ENCODE measurements around the gene PIK3R2.

The PIK3R2 gene

GRCh38 chr19:18123819-18124218 lies 29.1 kb upstream of the PIK3R2 start:
- DNase-seq (ENCODE audit: low read depth in 2 of 2) = no peak

DNA sequence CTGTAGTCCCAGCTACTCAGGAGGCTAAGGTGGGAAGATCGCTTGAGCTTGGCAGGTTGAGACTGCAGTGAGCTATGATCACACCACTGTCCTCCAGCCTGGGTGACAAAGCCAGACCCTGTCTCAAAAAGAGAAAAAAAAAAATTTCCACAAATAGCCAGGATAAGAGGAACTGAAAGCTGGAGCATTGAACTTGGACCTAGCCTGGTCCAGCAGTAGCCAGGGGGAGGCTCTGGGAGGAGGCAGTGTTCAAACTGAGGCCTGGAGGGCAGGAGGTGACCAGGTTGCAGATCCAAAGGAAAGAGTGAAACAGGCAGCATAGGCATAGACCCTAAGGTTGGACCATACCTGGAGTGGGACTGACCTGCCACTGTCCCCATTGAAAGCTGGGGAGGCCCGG lies 26.9 kb upstream of the PIK3R2 start:
- DNase-seq (ENCODE audit: low read depth in 2 of 2) = no peak

GRCh38 chr19:18128044-18128443 lies 24.9 kb upstream of the PIK3R2 start:
- DNase-seq (ENCODE audit: low read depth in 2 of 2) = no peak

GRCh38 chr19:18128805-18129204 lies 24.2 kb upstream of the PIK3R2 start:
- no peak for DNase-seq (ENCODE audit: low read depth in 2 of 2)

- no peak for DNase-seq (ENCODE audit: low read depth in 2 of 2)
Measured at GRCh38 chr19:18130523-18131242, 22.3 kb upstream of the PIK3R2 start.

- DNase-seq (ENCODE audit: low read depth in 2 of 2) = no peak
Measured at GRCh38 chr19:18131841-18132596, 20.9 kb upstream of the PIK3R2 start.

- no peak for DNase-seq (ENCODE audit: low read depth in 2 of 2)
Measured at GRCh38 chr19:18135712-18136584, 17.0 kb upstream of the PIK3R2 start.

- DNase-seq (ENCODE audit: low read depth in 2 of 2) = no peak
Measured at GRCh38 chr19:18137242-18137641, 15.7 kb upstream of the PIK3R2 start.

DNA sequence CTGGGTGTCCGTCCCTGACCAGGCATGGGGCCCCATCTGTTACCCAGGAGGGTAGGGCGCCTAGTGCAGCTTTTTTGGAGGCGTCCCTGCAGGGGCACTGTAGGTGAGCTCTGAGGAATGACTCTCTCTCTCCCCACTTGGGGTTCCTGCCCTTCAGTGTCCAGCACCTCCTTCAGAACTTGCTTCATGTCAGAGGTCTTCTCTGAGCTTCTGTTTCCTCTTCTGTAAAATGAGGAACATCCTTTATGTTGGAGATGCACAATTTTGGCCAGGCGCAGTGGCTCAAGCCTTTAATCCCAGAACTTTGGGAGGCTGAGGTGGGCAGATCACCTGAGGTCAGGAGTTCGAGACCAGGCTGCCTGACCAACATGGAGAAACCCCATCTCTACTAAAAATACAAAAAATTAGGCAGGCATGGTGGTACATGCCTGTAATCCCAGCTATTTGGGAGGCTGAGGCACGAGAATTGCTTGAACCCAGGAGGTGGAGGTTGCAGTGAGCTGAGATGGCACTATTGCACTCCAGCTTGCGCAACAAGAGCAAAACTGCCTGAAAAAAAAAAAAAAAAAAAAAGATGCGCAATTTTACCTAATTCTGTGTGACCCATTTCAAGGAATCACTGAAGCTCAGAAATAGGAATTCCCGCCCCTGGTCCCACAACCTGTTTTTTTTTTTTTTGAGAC lies 15.2 kb upstream of the PIK3R2 start:
- DNase-seq (ENCODE audit: low read depth in 2 of 2) = no peak

DNA sequence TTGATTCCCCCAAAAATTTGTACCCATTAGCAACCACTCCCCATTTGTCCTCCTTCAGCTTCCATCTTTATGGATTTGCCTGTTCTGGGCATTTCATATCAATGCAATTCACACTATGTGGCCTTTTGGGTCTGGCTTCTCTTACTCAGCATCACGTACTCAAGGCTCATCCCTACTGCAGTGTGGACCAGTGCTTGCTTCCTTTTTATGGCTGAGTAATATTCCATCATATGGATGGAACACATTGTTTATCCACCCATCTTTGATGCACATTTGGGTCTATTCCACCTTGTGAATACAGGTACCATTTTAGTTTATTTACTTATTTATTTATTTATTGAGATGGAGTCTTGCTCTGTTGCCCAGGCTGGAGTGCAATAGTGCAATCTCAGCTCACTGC lies 12.5 kb upstream of the PIK3R2 start:
- no peak for DNase-seq (ENCODE audit: low read depth in 2 of 2)

GRCh38 chr19:18141031-18141430 lies 11.9 kb upstream of the PIK3R2 start:
- DNase-seq (ENCODE audit: low read depth in 2 of 2) = no peak

DNA sequence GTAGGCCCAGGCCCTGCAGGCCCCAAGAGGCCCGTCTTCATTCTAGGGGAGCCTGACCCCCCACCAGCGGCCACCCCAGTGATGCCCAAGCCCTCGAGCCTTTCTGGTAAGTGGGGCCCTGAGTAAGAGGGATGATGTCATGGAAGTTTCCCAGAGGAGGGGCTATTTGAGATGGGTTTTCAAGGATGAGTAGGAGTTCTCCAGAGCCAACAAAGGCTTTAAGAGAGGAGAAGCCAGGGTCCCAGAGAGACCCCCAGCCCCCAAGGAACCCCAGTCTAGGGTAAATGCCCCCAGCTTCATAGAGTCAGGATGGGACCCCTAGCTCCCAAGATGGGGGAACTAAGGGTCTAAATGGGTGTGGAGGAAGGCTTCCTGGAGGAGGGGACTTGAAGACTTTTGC lies 9.1 kb upstream of the PIK3R2 start:
- DNase-seq (ENCODE audit: low read depth in 2 of 2) = no peak

DNA sequence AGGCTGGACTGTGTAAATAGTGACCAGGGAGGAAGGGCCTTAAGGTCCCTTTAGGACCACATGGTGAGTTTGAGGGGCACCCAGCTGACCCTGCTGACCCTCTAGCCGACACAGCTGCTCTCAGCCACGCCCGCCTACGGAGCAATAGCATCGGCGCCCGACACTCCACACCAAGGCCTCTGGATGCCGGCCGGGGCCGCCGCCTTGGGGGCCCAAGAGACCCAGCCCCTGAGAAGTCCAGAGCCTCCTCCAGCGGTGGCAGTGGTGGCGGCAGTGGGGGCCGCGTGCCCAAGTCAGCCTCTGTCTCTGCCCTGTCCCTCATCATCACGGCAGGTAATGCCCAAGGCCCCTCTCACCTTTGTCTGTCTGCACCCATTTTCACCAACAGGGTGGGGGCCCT lies 8.6 kb upstream of the PIK3R2 start:
- DNase-seq (ENCODE audit: low read depth in 2 of 2) = no peak

DNA sequence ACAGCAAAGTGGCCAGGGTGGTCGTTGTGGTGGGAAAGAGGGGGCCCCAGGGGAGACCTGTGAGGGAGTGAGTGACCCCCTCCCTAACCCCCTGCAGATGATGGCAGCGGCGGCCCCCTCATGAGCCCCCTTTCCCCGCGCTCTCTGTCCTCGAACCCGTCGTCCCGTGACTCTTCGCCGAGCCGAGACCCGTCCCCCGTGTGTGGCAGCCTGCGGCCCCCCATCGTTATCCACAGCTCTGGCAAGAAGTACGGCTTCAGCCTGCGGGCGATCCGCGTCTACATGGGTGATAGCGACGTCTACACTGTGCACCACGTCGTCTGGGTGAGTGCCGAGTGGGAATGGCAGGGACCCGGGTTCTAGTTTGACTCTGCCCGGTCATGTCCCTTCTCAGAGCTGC lies 8.1 kb upstream of the PIK3R2 start:
- no peak for DNase-seq (ENCODE audit: low read depth in 2 of 2)

DNA sequence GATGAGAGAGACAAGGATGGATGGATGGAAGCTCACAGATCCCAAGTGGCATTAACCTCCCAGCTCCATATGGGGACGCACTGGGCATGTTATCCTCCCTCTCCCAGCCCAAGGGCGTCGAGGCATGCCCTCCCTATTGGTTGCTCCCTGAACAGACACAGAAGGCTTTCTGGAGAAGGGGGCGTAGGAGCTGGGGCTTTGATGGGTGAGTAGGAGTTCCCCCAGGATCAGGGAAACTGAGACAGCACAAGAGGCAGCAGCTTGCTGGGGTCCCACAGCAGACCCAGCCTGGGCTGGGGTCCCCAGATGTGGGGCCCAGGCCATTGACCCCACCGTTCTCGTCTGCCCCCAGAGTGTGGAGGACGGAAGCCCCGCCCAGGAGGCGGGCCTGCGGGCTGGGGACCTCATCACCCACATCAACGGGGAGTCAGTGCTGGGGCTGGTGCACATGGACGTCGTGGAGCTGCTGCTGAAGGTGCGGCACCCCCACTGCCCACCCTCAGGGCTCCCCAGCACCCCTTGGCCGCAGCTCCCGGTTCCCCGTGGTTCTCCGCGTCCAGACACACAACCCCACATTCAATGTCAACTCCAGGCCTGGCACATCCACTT lies 7.5 kb upstream of the PIK3R2 start:
- no peak for DNase-seq (ENCODE audit: low read depth in 2 of 2)

DNA sequence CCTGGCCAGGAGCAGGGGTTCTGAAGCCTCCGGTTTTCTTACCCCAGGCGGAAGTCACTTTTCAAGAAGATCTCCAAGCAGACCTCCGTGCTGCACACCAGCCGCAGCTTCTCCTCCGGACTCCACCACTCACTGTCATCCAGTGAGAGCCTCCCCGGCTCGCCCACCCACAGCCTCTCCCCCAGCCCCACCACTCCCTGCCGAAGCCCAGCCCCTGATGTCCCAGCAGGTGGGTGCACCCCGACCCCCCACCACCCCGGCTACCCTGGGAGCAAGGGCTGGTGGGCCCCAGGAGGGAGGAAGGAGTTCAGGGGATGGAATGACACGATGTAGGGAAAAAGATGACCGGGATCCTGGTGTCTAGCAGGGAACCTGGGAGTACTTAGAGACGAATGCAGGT lies 5.6 kb upstream of the PIK3R2 start:
- no peak for DNase-seq (ENCODE audit: low read depth in 2 of 2)

DNA sequence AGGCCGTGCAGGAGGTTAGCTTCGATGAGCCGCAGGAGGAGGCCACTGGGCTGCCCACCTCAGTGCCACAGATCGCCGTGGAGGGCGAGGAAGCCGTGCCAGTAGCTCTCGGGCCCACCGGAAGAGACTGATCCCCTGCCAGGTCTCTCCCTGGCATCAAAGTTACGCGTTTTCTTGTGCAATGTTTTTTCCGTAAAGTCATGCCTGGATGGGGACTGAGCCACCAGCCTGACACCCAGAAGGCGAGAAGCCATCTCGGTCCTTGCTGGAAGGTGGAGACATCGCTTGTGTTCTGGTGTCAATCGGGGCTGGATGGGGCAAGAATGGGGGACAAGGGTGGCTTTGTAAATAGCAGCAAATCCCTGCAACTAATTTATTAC lies 3.4 kb upstream of the PIK3R2 start:
- no peak for DNase-seq (ENCODE audit: low read depth in 2 of 2)

DNA sequence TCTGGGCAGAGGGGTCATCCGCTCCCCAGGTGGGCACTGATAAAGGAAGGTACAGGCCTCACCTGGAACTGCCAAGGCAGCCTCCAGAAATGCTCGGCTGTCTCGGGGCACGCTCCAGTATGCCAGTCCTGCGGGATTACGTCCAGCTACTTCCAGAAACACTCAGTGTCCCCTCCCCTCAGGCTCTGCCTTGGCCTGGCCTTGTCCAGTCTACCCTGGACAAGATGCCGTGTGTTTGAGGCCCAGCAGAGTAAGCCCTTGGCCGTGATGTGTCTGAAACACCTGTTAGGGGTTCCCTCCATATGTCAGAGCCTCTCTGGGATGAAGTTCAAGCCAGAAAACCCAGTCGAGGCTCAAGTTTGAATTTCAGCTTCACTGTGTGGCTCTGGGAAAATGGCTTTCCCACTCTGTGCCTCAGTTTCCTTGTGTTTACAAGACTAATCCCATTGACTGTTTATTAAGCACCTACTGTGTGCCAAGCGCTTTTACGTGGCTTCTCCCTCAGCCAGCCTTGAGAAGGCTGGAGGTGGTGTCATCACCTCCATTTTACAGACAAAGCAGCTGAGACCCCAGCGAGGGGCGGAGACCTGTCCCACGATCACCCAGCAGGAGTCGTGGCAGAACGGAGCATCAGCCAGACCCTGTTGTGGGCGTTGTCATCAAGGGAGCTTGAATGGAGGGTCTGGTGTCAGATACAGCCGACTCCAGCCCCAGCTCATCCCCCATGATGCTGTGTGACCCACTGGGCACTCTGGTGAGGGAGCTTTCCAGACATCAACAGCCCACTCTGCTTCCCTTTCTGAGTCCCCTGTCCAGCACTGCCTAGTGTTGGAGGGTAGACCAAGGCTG lies 2.0 kb upstream of the PIK3R2 start:
- DNase-seq (ENCODE audit: low read depth in 2 of 2) = no peak

- peak; percentile 96 to 98 for DNase-seq (ENCODE audit: low read depth in 2 of 2)
Measured at GRCh38 chr19:18152442-18152816, 534 bp upstream of the PIK3R2 start.

- DNase-seq (ENCODE audit: low read depth in 2 of 2) = no peak
Measured at GRCh38 chr19:18153556-18154134, 682 bp downstream of the PIK3R2 start.

Data from stimulated activated CD4-positive, alpha-beta T cell treated with anti-CD3 and anti-CD28 coated beads, Interleukin-15, amount 100 ng/mL, for 48 hours (primary cell).